HK-2 (cell line): ENCODE results near the gene PAQR9.

Source experiments
- DNase-seq: peaks from one replicate; pipeline ENCODE4 v3.0.0-alpha.2; 2018; ENCODE audit not compliant: unreplicated experiment

Gene PAQR9

DNA sequence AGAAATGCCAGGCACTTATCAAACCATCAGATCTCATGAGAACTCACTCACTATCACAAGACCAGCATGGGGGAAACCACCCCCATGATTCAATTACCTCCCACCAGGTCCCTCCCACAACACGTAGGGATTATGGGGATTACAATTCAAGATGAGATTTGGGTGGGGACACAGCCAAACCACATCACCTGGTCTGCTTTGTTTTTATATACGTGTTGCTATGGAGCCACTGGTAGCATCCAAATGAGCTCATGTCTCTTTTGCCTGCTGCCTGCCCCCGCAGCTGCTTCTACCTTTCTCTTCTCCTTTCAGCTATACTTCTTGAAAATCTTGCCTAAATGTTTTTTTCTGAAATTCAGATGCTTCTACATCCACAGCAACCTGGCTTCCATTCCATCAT, 47.8 kb downstream of the PAQR9 start:
- DNase-seq: no peak

- DNase-seq: no peak
Measured at GRCh38 chr3:142914286-142914811, 49.1 kb downstream of the PAQR9 start.

DNA sequence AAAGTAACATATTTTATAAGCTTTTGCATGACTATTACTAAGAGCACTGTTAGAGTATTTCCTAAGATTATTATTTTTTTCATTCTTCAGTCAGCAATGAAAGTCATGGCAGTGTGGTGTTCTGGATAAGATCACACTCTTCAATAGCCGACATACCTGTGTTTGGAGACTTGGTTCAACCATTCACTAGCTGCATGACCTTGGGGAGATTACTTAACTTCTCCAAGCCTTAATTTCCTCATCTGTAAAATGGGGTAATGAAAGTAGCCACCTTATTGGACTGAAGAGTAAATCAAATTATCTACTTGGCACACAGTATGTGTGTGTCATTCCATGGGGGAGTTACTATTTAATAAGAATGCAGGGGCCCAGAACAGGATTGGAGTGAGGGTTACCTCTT, 50.0 kb downstream of the PAQR9 start:
- DNase-seq: no peak

- DNase-seq: no peak
Measured at GRCh38 chr3:142912402-142913172, 50.9 kb downstream of the PAQR9 start.
